GM18499 (cell line): ENCODE results near the gene STAC.

ENCODE experiments used
- ATAC-seq: cut with Tn5 transposase; IDR thresholded peaks from one replicate; pipeline ENCODE4 v1.9.1; 2021; ENCODE audit warnings: moderate number of reproducible peaks; ENCODE audit not compliant: insufficient read depth, unreplicated experiment

STAC gene

GRCh38 chr3:36380221-36381031 lies at the start of gene STAC:
Gene STAC, plus strand, starts transcription at chr3:36380504. Its CDS starts 140 bp downstream, at chr3:36380644.
- ATAC-seq, result no peak

- ATAC-seq, result no peak
Measured at GRCh38 chr3:36332139-36332538, 48.2 kb upstream of the STAC start.

- no peak for ATAC-seq
Measured at GRCh38 chr3:36362216-36362615, 18.1 kb upstream of the STAC start.

GRCh38 chr3:36362973-36363372 lies 17.3 kb upstream of the STAC start:
- no peak for ATAC-seq

- ATAC-seq, result no peak
Measured at GRCh38 chr3:36364260-36364659, 16.0 kb upstream of the STAC start.

- ATAC-seq, result no peak
Measured at GRCh38 chr3:36365829-36366228, 14.5 kb upstream of the STAC start.

- no peak for ATAC-seq
Measured at GRCh38 chr3:36366308-36366707, 14.0 kb upstream of the STAC start.

- no peak for ATAC-seq
Measured at GRCh38 chr3:36367912-36368573, 12.3 kb upstream of the STAC start.

- ATAC-seq, result no peak
Measured at GRCh38 chr3:36372534-36372935, 7.8 kb upstream of the STAC start.

GRCh38 chr3:36373084-36373483 lies 7.2 kb upstream of the STAC start:
- no peak for ATAC-seq

- ATAC-seq, result no peak
Measured at GRCh38 chr3:36373666-36374065, 6.6 kb upstream of the STAC start.

- ATAC-seq, result no peak
Measured at GRCh38 chr3:36379872-36380220, 458 bp upstream of the STAC start.

GRCh38 chr3:36381311-36381956 lies 1.1 kb downstream of the STAC start:
- ATAC-seq, result no peak

- ATAC-seq, result no peak
Measured at GRCh38 chr3:36393563-36393962, 13.3 kb downstream of the STAC start.

- ATAC-seq, result no peak
Measured at GRCh38 chr3:36394176-36394575, 13.9 kb downstream of the STAC start.

GRCh38 chr3:36397841-36398240 lies 17.5 kb downstream of the STAC start:
- no peak for ATAC-seq

GRCh38 chr3:36399933-36400332 lies 19.6 kb downstream of the STAC start:
- no peak for ATAC-seq

GRCh38 chr3:36401056-36401455 lies 20.8 kb downstream of the STAC start:
- no peak for ATAC-seq

- ATAC-seq, result no peak
Measured at GRCh38 chr3:36403661-36404060, 23.4 kb downstream of the STAC start.

GRCh38 chr3:36405190-36405589 lies 24.9 kb downstream of the STAC start:
- no peak for ATAC-seq

- ATAC-seq, result no peak
Measured at GRCh38 chr3:36408146-36408545, 27.8 kb downstream of the STAC start.
